HG02571 (cell line): ENCODE measurements around the gene STK10.

Experiments
- ATAC-seq: cut with Tn5 transposase; IDR thresholded peaks from one replicate; pipeline ENCODE4 v1.9.1; 2021; ENCODE audit warnings: mild to moderate bottlenecking, moderate library complexity; ENCODE audit not compliant: unreplicated experiment

Gene STK10

GRCh38 chr5:172144931-172145869 is 42.8 kb downstream of the STK10 start:
- ATAC-seq = no peak

DNA sequence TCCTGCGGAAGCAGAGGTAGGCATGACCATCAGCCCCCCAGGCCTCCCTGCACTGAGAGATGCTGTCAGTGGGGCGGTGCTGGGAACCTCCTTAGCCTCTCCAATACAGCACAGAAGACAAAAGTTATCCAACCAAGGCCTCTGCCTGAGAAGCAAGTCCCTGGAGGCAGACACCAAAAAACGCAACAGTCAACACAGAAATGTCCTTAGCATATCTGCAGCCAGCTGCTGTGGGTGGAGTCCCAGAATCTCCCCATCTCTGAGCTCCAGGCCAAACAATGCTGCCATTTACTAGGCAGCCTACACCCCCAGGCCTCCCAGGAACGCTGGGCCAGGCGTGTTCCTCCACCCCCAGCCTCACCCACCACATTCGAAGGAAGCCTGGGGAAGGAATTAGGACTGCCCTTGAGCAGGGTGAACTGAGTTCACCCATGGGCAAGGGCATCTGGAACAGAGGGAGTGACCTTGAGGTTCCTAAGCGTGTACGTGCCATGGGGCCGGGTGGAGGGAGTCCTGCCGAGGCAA is 43.7 kb downstream of the STK10 start:
- peak; percentile 56 for ATAC-seq

- no peak for ATAC-seq
Observed at GRCh38 chr5:172143875-172144274, 44.1 kb downstream of the STK10 start.

- ATAC-seq = no peak
Observed at GRCh38 chr5:172142709-172143215, 45.3 kb downstream of the STK10 start.

DNA sequence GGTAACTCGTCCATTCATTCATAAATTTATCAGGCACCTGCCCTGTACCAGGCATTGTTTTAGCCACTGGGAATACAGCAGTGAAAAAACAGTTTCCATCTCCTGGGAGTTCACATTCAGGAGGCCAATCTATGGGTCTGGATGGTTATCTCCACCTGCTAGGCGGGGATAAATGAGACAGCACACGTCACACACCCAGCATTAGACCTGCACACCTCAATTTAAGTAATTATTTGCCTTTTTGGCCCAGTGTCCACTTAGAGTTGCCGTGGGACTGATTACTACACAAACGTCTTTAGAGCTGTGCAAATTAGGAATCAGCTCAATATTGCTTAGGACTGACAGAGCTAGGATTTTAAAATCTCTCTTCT is 46.1 kb downstream of the STK10 start:
- no peak for ATAC-seq

- no peak for ATAC-seq
Observed at GRCh38 chr5:172140866-172141265, 47.2 kb downstream of the STK10 start.

- no peak for ATAC-seq
Observed at GRCh38 chr5:172140120-172140519, 47.9 kb downstream of the STK10 start.

DNA sequence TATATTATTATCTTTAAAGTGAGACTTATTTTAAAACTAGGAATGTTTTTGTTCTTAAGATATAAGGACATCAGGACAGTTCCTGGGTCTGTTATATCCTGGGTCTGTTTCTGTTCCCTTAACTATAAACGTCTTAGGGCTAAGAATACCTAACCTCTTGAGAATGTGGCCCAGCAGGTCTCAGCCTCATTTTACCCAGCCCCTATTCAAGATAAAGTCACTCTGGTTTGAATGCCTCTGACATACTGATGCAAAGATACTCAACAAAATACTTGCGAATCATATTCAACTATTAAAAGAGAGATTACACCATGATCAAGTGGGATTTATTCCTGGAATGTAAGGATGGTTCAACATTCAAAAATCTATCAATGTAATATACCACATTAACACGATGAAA is 51.0 kb downstream of the STK10 start:
- no peak for ATAC-seq

GRCh38 chr5:172133359-172134029 is 54.5 kb downstream of the STK10 start:
- ATAC-seq = no peak

DNA sequence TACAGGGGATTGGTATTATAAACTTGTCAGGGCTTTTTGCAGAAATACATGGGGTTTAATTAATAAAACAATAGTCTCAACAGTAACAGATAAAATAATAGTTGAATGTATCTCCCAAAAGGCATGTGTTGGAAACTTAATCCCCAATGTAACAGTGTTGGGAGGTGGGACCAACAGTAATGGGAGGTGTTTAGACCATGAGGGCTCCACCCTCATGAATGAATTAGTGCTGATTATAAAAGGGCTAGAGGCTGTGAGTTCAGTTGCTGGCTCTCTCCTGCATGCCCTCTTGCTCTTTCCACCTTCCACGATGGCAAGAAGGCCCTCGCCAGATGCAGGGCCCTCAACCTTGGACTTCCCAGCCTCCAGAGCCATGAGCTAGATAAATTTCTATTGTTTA is 56.3 kb downstream of the STK10 start:
- no peak for ATAC-seq

DNA sequence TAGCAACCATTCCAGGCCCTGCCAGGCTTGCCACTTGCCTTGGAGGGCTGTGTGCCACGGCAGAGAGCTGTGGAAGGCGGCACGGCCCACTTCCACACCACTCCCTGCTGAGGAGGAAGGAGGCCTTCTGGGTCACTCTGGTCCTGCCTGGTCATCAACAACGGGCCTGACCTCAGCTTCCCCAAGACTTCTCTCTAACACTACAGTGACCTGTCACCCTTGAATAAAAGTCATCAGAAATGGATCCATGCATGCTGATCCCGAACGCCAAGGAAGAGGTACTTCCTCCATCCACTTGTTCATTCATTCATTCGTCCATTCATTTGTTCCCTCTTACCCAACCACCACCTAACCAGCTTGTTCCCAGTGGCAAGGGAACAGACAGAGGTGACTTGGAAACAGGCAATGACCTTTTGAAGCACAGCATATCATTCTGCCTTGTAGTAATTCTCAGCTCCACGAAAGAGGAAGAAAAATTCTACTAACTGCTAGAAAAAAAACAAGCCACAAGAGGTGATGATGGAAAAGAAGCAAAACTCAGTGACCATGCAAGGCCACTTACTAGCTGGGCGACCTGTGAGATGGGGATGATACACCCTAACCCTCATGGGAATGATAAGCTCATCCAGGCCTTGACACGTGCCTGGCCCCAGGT is 58.6 kb downstream of the STK10 start:
- ATAC-seq = no peak

DNA sequence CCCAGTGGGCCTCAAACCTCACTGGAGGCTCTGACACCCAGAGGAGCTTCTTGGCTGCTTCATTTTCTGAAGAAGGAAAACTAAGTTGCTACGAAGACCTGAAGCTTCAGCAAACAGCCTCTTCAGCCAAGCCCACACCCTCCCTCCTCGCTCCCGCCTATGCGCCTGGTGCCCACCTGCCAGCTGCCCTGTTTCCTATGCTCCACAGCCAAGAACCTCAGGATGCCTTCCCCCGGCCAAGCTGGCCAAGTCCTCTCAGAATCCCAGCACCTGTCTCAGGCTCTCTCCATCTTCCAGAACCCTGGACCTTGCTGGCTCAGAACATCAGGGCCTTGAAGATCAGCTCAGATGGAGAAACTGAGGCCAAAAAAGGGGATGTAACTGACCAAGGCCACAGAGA is 60.4 kb downstream of the STK10 start:
- ATAC-seq = no peak

DNA sequence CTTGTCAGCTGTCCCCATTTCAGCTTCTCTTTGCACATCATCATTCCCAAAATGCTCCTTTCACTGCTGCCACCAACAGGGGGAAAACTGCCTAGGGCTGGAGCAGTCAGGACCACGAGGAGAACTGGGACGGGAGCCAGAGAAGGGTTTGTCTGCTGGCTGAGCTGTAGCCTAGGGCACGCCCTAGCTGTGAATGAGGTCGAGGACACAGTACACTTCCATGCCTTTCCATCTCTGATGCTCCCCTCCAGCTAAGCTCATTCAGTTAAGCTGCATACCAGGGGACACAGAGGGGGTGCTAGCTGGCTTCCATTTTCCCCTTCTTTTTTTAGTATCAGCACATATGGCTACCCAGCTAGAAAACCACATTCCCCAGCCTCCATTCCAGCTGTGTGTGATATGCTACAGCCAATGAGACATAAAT is 64.7 kb downstream of the STK10 start:
- no peak for ATAC-seq

GRCh38 chr5:172119921-172120688 is 67.9 kb downstream of the STK10 start:
- no peak for ATAC-seq

DNA sequence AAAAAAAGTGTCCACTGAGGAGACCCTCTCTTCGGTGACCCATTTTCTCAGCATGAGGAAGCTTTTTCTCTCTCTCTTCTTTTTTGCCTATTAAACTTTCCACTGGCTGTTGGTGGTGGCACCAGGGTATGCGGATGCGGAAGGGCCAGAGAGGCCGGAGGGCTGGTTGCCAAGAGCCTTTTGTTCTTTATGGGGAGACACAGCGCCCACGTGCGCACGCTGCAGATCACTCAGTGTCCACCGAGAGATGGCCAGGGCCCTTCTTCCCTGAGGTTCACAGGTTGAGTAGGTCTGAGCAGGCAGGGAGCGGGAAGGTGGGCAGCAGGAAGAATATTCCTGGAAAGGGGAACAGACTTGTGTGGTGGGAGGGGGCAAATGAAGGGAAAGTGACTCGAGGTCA is 69.1 kb downstream of the STK10 start:
- ATAC-seq = no peak

- no peak for ATAC-seq
Observed at GRCh38 chr5:172117977-172118701, 69.9 kb downstream of the STK10 start.

DNA sequence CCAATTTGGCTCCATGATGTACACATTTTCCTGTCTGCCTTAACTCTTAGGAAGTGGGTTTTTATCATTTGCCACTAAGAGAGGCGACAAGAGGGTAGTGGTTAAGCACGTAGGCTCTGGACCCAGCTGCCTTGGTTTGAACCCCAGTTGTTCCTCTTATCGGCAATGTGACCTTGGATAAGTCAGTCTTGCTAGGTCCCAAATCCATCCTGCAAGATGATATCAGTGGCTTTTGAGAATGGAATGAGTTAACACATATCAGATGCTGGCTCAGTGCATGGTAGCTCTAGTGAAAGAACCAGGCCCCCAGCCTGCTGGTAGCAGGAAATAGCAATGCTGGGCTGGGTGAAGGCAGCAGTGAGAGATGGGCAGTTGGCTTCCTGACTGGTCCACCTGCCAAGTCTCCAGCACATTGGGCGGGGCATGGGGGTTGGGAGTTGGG is 72.5 kb downstream of the STK10 start:
- no peak for ATAC-seq

DNA sequence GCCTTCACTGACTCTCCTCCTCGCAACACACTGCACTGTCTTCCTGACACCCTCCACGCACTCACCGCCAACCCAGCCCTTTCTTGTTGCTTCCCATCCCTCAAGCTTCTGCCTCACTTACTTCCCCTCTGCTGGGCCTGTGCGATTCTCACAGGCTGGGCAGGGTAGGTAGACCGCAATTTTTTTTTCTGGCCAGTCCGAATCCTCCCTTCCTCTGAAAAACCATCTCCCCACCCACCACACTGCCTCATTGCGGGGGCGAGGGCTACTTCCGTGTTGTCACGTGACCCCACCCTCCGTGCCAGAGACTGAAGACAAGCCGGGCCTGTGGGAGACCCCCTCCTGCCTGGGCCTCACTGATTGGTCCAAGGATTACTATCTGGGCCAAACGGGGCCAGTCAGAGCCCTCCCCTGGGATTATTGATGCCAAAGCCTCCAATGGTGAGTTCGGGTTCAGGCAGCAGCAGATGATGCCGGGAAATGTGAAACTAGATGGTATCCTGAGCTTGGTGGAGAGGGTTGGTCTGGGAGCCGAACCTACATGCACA is 73.1 kb downstream of the STK10 start:
- peak; percentile 54 for ATAC-seq

- ATAC-seq = no peak
Observed at GRCh38 chr5:172113036-172113435, 75.0 kb downstream of the STK10 start.

DNA sequence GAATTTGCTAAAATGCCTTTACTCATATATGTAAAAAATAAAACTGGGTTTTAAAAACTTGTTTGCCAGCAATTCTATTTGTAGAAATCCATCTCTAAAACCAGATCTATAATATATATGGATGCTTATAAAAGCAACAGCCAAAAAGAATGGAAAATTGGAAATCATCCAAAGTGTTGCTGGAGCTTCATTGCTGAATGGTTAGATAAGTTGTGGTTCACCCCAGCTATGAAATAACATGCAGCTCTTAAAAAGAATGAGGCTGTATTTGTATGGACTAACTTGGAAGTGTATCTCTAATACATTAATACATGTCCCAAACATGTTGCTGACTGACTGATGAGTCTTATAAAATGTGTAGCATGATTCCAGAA is 76.2 kb downstream of the STK10 start:
- no peak for ATAC-seq
